Calu3 (cell line): ENCODE data around the gene GRIK4. TPM values are rescaled to one million over a fixed set of nuclear protein-coding genes. Genes with fewer than 3 reads are reported as not detected.

Source experiments
- BruUV-seq: library from RNA; stranded (reverse); fragments of 400-500 nt; replicated peaks from 2 replicates; lab custom pipeline; 2021; lab: Mats Ljungman, UMichigan
- CTCF ChIA-PET: fragments of 300-600 bp; sonication (Branson Sonifier 250); formaldehyde crosslinking; loops from one replicate; lab custom pipeline; 2022; ENCODE audit warnings: antibody characterized with exemption; lab: Charles Lee
- DNase-seq: peaks from one replicate; pipeline ENCODE4 v3.0.0; 2022
- H3K27ac Mint-ChIP-seq: one replicate; pipeline ENCODE4 v1.8.0; 2022; ENCODE audit warnings: mixed read lengths; ENCODE audit not compliant: unreplicated experiment
- H3K27me3 Mint-ChIP-seq: one replicate; pipeline ENCODE4 v1.8.0; 2022; ENCODE audit warnings: mixed read lengths; ENCODE audit not compliant: unreplicated experiment
- H3K36me3 Mint-ChIP-seq: one replicate; pipeline ENCODE4 v1.8.0; 2022; ENCODE audit warnings: mild to moderate bottlenecking, moderate library complexity, mixed read lengths; ENCODE audit not compliant: insufficient read depth, unreplicated experiment
- H3K4me1 Mint-ChIP-seq: one replicate; pipeline ENCODE4 v1.8.0; 2022; ENCODE audit warnings: mild to moderate bottlenecking, low read depth, mixed read lengths; ENCODE audit not compliant: unreplicated experiment
- H3K4me3 Mint-ChIP-seq: one replicate; pipeline ENCODE4 v1.8.0; 2022; ENCODE audit warnings: mild to moderate bottlenecking, low read depth, moderate library complexity, mixed read lengths; ENCODE audit not compliant: unreplicated experiment
- H3K9me3 Mint-ChIP-seq: one replicate; pipeline ENCODE4 v1.8.0; 2022; ENCODE audit warnings: low read depth, mixed read lengths; ENCODE audit not compliant: unreplicated experiment
- intact Hi-C: fragments of 100-400 bp; cut with micrococcal nuclease; formaldehyde crosslinking; loops from one replicate; pipeline ENCODE4 v1.10.0; 2022; ENCODE audit not compliant: unreplicated experiment
- total RNA-seq: library from RNA; stranded (reverse); gene quantifications from 2 replicates; pipeline ENCODE4 v1.2.3, GENCODE V29; 2022
- TF ChIP-seq, protein P1 (sequence below): fragments of 200-600 bp; IDR thresholded peaks from one replicate; pipeline ENCODE4 v1.8.0; 2022; ENCODE audit warnings: antibody characterized with exemption; ENCODE audit not compliant: unreplicated experiment

GRIK4 gene
- total RNA-seq, 1 experiment from 2014 or later: not detected

DNA sequence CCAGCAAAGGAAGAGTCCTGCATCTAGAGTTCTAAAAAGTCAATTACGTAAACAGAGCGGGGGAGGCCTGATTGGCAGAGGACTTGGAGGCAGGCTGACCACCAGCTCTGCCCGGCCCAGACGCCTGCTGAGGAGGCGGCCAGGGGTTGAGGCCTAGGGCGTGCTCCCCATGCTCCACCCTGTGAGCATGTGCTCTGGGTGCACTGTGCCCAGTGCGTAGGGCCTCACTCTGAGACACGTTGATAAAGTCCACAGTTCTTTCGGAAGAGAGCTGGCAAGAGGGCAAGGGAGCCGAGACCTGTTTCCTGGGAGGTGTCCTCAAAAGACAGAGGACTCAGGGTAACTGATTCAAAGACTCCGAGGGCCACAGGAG is 25.2 kb downstream of the GRIK4 start:
- intact Hi-C loops: no loop called here
- H3K4me1 Mint-ChIP-seq: peaks cover 9% of the 10 kb centered on the region
- no TSS peak for BruUV-seq
- no peaks in the 10 kb centered on the region for H3K36me3 Mint-ChIP-seq
- no peak overlapping the region for H3K27ac Mint-ChIP-seq
- no peak overlapping the region for H3K4me3 Mint-ChIP-seq
- H3K27me3 Mint-ChIP-seq: peaks cover 66% of the 10 kb centered on the region
- no peak for DNase-seq
- CTCF ChIA-PET: no interaction called here
- H3K9me3 Mint-ChIP-seq: no peaks in the 10 kb centered on the region
- TF ChIP-seq, protein P1, sequence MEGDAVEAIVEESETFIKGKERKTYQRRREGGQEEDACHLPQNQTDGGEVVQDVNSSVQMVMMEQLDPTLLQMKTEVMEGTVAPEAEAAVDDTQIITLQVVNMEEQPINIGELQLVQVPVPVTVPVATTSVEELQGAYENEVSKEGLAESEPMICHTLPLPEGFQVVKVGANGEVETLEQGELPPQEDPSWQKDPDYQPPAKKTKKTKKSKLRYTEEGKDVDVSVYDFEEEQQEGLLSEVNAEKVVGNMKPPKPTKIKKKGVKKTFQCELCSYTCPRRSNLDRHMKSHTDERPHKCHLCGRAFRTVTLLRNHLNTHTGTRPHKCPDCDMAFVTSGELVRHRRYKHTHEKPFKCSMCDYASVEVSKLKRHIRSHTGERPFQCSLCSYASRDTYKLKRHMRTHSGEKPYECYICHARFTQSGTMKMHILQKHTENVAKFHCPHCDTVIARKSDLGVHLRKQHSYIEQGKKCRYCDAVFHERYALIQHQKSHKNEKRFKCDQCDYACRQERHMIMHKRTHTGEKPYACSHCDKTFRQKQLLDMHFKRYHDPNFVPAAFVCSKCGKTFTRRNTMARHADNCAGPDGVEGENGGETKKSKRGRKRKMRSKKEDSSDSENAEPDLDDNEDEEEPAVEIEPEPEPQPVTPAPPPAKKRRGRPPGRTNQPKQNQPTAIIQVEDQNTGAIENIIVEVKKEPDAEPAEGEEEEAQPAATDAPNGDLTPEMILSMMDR: no peak

DNA sequence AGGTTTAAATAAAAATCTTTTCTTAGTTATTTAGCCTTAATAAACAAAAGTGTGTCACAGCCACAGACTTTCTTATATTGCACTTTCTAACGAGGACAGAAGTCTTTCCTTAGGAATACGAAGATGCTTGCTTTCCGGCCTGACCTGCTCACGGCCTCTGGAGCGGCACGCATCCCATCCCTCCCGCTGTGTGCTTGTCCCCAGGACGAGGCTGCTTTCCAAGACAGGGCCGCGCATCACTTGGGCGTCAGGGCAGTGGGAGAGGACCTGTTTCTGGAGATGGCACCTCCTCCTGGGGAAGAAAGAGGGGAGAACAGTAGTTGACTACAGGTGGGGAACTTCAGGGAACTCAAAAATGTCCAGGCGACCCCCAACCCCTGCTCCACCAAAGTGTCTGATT is 26.4 kb downstream of the GRIK4 start:
- Mint-ChIP-seq H3K4me1 (peaks cover 1% of the 10 kb centered on the region), H3K36me3 (no peaks in the 10 kb centered on the region), H3K4me3 (no peak overlapping the region), H3K9me3 (no peaks in the 10 kb centered on the region), H3K27ac (no peak overlapping the region), H3K27me3 (peaks cover 54% of the 10 kb centered on the region)
- TF ChIP-seq, protein P1: no peak
- intact Hi-C loops: no loop called here
- CTCF ChIA-PET: no interaction called here
- DNase-seq: no peak
- BruUV-seq: no TSS peak

DNA sequence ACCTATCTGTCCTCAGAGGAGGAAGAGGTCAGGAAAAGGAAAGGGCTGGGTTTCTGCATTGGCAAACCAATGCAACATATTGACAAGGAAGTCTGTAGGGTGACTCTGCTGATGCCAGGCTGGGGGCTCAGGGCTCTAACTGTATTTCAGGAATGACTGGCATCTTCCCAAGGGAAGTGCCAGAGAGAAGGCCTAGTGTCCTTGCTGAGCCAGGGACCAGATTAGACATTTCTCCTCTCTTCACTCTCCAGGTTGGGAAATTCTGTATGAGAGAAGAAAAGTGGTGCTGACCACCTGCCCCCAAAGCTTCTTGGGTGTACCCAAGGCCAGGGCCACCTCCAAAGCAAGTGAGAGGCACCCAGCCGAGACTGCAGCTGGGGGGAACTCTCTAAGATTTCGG is 27.2 kb downstream of the GRIK4 start:
- Mint-ChIP-seq H3K27me3 (peaks cover 47% of the 10 kb centered on the region), H3K4me1 (no peaks in the 10 kb centered on the region), H3K9me3 (no peaks in the 10 kb centered on the region), H3K27ac (no peak overlapping the region), H3K36me3 (no peaks in the 10 kb centered on the region), H3K4me3 (no peak overlapping the region)
- no TSS peak for BruUV-seq
- DNase-seq: no peak
- intact Hi-C loops: no loop called here
- TF ChIP-seq, protein P1: no peak
- CTCF ChIA-PET: no interaction called here

GRCh38 chr11:120539667-120540369 is 28.3 kb downstream of the GRIK4 start:
- no peak for DNase-seq
- TF ChIP-seq, protein P1: no peak
- Mint-ChIP-seq H3K27ac (no peak overlapping the region), H3K4me1 (no peaks in the 10 kb centered on the region), H3K9me3 (no peaks in the 10 kb centered on the region), H3K4me3 (no peak overlapping the region), H3K36me3 (no peaks in the 10 kb centered on the region), H3K27me3 (peaks cover 36% of the 10 kb centered on the region)
- intact Hi-C loops: no loop called here
- BruUV-seq: no TSS peak
- CTCF ChIA-PET: no interaction called here
